ENCODE results near the gene MYO18B.

MYO18B gene

GRCh38 chr22:25908755-25909154 lies 166.8 kb downstream of the MYO18B start:
- no peak for DNase-seq

GRCh38 chr22:25909614-25910387 lies 167.8 kb downstream of the MYO18B start:
- no peak for DNase-seq

DNA sequence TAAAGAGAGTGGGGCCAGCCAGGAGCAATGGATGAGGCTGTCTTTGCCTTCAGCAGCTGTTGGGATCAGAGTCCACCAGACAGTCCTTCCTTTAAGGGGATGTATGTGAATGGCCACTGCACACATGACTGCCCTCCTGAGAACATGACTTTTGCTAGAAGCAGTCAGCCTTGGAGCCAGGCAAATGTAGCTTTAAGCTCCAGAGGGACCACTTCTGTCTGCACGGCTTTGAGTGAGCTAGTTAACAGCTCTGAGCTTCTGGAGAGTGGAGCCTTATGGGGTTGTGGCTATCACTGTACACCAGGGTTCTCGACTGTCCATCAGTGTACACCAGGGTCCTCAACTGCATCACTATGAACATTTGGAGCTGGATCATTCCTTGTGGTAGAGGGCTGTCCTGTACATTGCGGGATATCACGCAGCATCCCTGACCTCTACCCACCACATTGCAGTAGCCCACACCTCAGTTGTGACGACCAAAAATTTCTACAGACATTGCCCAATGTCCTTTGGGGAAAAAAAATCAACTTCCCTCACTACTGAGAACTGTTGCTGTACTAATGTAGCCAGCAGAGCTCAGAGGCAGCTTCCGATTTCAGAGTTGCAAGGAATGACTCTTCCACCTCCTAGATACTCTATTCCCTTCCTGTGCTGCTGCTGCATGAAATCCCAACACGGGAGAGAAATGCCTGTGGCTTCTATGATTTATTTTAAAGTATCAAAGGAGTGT lies 169.4 kb downstream of the MYO18B start:
- no peak for DNase-seq

- DNase-seq: no peak
Observed at GRCh38 chr22:25919452-25919851, 177.5 kb downstream of the MYO18B start.

DNA sequence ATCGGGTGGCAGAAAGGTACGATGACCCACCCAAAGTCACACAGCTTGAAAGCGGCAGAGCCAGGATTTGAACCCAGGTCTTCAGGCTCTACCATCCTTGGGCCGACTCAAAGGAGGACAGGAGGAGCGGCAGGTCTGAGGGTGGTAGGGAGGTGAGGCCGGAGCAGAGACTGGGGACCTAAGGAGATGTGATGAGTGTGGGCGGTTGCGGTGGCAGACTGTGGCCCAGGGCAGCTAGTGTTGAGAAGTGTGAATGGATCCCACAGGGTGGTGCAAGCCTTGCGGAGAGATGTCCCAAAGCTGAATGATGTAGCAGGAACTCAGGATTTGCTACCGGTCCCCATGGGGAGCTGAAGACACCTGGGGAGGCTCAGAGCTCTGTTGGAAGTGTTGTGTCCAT lies 180.2 kb downstream of the MYO18B start:
- no peak for DNase-seq

GRCh38 chr22:25923914-25924313 lies 181.9 kb downstream of the MYO18B start:
- no peak for DNase-seq

GRCh38 chr22:25928038-25928437 lies 186.1 kb downstream of the MYO18B start:
- DNase-seq: no peak

DNA sequence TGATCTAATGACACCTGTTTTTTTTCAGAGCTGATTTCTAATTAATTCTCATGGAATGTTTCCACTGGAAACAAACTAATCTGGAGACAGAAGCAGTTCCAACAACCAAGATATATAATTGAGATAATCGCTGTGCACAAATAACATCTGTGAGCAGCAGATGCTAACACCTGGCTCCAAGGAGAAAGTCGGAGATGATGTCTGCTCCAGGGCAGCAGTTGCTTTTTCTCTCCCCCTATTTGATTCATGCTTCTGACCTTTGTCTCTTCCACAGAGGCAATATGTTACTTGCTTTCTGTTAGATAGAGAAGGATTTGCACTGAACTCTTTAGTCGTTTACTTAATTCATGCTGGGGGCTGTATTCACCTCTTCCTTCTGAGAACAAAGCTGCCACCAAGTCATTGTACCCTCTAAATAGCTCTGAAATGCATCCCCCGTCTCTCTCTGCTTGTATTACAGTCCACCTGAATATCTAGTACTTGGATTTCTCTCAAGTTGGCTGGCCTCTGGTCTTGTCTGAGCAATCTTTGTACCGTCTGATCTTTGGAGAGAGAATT lies 187.4 kb downstream of the MYO18B start:
- DNase-seq: no peak

DNA sequence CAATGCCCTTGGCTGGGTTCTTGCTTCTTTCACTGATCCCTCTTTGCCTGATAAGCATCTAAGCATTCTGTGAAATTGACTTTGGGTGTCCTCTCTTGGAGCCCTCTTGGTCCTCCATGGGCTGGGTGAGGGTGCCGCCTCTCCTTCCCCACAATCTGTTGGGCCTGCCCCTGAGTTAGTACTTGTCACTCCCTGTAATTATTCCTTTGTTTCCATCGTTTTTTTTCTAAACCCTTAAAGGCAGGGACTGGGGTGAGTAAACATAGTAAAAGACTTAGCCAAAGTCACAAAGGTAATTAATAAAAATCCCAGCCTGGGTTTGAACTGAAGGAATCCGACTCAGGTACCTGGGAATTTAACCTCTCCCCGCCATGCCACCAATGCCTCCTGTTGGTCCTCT lies 188.1 kb downstream of the MYO18B start:
- no peak for DNase-seq

DNA sequence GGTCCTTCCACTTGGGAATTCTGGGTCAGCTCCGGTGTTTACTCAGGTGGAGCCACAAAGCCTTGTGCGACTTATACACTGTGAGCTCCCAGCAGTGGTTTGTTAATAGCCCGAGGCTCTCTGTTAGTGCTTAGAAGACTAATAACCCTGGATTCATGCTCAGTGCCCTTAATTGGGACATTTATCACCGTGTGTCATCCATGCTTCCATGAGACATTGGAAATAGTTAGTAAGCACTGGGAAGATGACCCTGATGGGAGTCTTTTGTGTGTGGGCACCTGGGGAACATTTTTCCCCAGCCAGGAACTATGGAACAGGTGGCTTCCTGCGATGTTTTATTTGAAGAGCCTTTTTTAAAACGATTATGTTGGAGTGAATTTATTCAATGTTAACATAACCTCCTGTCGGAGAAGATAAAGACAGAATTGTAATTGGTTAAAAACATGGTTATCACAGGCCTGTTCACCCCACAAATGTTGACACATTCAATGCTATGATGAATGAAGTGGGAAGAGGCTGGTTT lies 188.9 kb downstream of the MYO18B start:
- no peak for DNase-seq

DNA sequence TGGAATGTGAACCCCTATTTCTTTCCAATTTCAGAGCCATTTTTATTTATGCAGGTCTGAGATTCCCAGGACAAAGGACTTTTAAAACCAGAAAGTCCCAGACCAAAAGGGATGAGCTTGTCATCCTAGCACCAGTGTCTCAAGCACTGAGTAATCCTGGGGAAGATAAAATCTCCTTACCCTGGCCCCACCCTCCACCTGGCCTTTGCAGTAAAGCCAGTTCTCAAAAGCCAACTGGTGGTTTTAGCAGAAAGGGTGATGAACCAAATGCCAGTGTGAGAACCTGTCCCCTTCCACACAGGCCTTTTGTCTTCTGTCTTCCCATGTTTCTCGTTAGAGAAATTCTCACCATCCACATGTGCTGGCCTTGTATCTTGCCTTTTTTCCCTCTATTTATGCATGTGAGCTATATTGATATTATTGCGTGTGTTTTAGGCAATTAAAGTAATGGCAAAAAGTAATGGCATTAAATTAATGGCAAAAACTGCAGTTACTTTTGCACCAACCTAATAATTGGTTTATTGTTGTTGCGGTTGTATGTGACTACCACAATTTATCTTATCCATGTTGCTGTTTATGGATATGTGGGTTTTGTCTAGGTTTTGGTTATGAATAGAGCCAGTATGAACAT lies 191.3 kb downstream of the MYO18B start:
- no peak for DNase-seq

- DNase-seq: no peak
Observed at GRCh38 chr22:25935266-25936058, 193.5 kb downstream of the MYO18B start.

DNA sequence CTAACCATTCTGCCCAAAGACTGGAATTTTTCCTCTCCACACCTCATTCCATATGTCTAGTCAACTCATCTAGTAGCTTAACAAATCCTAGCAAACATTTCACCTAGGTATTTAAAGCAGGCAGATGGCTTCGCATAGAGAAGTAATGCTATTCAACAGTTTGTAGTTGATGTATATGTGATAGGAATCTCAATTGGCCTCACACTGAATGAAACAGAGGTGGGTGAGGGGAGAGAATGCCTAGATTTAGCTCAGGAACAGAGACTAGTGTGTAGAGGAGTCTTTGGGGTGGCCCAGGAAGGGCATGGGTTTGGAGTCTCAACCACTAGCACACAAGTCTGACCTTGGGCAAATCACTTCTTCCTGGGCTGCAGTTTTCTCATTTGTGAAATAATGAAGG lies 196.2 kb downstream of the MYO18B start:
- no peak for DNase-seq

DNA sequence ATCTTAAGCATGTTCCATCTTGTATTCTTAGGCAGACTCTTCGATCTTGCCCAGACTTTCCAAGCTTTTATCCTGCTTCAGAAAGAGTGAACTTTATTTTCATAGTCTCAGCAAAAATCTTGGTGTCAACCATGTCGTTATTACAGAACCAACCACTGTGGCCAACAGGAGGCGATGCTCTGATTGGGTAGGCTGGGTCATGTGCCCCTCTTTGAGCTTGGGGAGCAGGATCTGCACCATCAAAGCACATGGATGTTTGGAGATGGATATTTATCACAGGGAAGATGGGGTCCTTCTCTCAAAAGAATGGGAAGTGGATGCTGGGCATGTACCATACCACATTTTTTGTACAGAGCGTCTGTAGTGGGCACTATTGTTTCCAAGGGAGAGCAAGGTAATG lies 197.4 kb downstream of the MYO18B start:
- DNase-seq: no peak

DNA sequence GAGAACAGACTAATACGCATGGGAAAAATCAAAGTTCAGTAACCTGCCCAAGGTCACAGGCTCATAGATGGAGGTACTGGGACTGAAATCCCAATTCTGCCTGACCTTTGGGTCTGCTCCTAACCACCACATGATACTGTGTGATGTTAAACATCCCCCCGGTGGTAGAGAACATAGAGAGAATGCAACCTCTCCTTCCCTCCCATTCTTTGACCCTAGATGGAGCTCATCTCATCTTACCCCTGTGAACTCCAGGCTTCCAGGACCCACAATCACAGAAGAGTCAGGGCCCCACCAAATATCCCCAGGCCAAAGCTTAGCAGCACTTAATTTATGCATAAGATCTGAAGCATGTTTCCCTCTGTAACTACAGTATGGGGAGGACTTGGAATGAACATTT lies 198.5 kb downstream of the MYO18B start:
- no peak for DNase-seq

- no peak for DNase-seq
Observed at GRCh38 chr22:25941365-25941960, 199.5 kb downstream of the MYO18B start.

GRCh38 chr22:25942115-25942855 lies 200.3 kb downstream of the MYO18B start:
- DNase-seq: no peak

GRCh38 chr22:25942856-25943411 lies 200.9 kb downstream of the MYO18B start:
- DNase-seq: no peak

GRCh38 chr22:25950111-25950510 lies 208.1 kb downstream of the MYO18B start:
- no peak for DNase-seq

DNA sequence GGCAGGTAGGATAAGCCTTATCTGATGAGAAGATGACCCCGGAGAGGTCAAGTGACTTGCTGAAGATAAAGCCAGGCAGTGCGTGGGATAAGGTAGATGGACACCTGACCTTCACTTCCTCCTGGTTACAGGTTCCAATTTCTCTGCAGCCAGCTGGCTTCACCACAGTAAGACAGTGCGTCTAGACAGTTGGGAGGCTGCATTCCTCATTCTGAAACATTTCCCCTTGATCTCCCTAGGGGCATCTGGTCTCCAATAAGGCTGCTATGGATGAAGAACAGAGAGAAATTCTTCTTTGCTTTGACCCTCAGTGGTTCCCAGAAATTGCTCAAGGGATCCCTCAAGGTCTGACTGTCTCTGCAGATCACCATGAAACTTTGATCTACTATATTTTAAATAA lies 211.3 kb downstream of the MYO18B start:
- no peak for DNase-seq

DNA sequence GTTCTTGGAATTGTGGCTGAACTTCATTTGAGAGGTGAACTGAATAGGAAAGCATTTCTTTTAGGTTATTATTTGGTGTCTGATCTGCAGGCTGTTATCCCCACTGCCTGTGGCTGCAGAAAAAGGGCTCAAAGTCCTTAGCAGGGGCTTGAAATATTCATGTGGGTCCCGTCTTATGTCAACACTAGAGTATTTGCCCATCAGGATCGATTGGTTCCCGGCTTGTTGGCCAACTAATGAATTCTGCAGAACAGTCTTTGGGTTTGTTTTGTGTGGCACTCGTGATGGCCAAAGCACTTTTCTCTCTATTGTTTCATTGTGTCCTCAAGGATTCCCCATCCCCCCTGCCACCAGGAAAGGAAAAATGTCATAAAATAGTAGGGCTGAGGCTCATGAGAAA lies 211.9 kb downstream of the MYO18B start:
- DNase-seq: no peak

Measured in GDM1 (cell line).